ENCODE measurements around the gene FEZ2. TPM values are rescaled to one million over a fixed set of nuclear protein-coding genes. Genes with fewer than 3 reads are reported as not detected.

FEZ2 gene
- total RNA-seq, 2 experiments from 2014 or later: 9.1 to 12.2 TPM

DNA sequence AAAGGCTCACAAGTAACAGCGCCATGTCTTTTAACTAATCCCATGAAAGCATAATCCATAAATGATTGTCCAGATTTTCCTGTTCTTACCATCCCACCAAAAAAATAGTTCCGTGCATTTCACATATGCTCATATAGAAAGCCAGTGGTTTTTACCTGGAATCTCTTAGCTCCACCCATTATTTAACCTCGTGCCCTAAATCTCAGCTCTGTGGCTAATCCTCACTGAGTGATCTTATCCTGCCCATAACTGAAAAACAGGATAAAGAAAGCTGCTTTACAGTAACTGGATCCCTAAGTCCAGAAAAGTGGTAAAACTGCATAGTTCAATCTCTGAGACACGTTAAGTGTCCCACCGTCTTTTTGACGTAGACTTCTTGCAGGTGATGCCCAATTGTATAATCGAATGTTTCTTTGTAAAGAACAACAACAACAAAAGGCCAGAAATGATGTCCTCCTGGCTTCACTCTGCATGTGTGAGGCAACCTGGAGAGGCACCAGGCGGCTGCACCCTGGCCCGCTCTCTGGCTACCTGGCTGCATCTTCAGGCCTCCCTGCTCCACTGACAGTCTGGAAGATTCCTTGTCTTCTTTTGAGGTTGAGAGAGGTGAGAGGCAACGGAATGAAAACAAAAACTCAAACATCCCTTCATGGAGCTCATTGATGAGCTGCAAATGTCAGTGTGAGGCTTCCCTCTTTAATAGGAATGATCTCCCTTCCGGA lies 38.6 kb downstream of the FEZ2 start:
- Mint-ChIP-seq H3K27me3 (no peaks in the 10 kb centered on the region), H3K9me3 (ENCODE audit: low read depth) (no peaks in the 10 kb centered on the region), H3K4me1 (peaks cover 9% of the 10 kb centered on the region), H3K4me3 (no peak overlapping the region), H3K27ac (no peak overlapping the region), H3K36me3 (ENCODE audit: low read depth) (peaks cover 21% of the 10 kb centered on the region)
- no peak for ATAC-seq
- ChIA-PET POLR2A (no interaction called here), CTCF (interaction anchor here (0.5 to 3.0 kb wide), 2 partner anchors 13 to 1079 kb away, joined by 3 to 7 read pairs; no protein-coding TSS in a partner anchor)
- intact Hi-C loops (cut with DNase I, micrococcal nuclease): no loop called here
- DNase-seq: no peak

DNA sequence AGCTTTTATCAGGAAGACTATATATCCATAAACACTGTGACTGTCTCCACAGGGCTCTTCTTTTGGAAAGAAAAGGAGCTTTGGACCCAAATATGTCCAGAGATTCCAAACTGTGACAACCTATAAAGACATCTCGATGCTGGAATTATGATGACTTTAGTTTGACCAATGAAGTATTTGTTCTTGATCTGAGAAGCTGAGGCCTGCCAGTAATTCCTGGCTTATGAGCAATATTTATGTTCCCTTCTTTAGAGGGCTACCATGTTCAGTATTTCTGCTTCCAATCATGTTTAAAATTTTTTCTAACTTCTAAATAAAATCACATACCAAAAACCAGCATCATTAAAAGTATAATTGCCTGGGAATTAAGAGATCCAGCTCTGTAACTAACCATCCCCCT lies 41.1 kb downstream of the FEZ2 start:
- ChIA-PET CTCF (interaction anchor here (3.0 kb wide), 1 partner anchor 11 kb away, joined by 7 read pairs; no protein-coding TSS in a partner anchor), POLR2A (no interaction called here)
- H3K36me3 Mint-ChIP-seq (ENCODE audit: low read depth): peaks cover 22% of the 10 kb centered on the region
- H3K27me3 Mint-ChIP-seq: no peaks in the 10 kb centered on the region
- H3K9me3 Mint-ChIP-seq (ENCODE audit: low read depth): no peaks in the 10 kb centered on the region
- ATAC-seq: no peak
- DNase-seq: no peak
- H3K27ac Mint-ChIP-seq: no peak overlapping the region
- intact Hi-C loops (cut with DNase I, micrococcal nuclease): no loop called here
- peaks cover 4% of the 10 kb centered on the region for H3K4me1 Mint-ChIP-seq
- H3K4me3 Mint-ChIP-seq: no peak overlapping the region

DNA sequence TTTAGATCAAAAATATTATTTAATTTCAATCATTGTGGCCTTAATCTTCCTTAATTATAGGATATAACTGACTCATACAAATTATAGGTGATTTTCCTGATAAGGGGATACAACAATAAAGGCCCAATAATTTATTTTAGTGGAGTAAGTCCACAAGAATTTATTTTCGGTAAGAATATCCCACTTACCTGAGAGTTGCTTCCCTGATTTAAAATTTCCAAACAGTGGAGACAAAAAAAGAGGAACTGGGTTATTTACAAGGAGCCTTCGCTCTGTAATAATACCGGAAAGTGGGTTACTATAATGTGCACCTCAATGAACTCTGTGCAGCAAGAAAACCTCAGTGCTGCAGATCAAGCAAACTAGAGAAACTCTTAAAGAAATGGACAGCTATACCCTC lies 42.2 kb downstream of the FEZ2 start:
- ChIA-PET POLR2A (no interaction called here), CTCF (interaction anchor here (0.6 kb wide), 1 partner anchor 698 kb away, joined by 3 read pairs; no protein-coding TSS in a partner anchor)
- H3K27me3 Mint-ChIP-seq: no peaks in the 10 kb centered on the region
- DNase-seq: no peak
- intact Hi-C loops (cut with DNase I, micrococcal nuclease): no loop called here
- no peaks in the 10 kb centered on the region for H3K4me1 Mint-ChIP-seq
- H3K9me3 Mint-ChIP-seq (ENCODE audit: low read depth): no peaks in the 10 kb centered on the region
- no peak for ATAC-seq
- no peak overlapping the region for H3K27ac Mint-ChIP-seq
- peaks cover 25% of the 10 kb centered on the region for H3K36me3 Mint-ChIP-seq (ENCODE audit: low read depth)
- H3K4me3 Mint-ChIP-seq: no peak overlapping the region

DNA sequence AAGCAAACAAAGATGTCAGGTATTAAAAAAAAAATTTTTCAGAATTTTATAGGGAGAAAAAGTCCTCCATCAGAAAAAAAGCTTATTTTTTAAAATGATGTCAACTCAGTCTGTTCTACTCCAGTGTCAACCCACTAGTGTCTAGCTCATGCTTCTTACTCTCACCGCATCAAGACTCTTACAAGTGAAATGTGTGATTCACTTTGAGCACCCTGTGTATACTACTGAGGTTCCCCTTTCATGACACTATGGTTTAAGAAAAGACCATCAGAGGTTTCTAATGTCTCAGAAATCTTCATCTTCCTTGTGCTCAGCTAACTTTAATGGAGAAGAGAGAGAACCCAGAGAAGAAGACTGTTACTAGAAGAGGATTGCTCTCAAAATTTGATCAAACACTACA lies 43.4 kb downstream of the FEZ2 start:
- DNase-seq (no peak), ATAC-seq (no peak)
- Mint-ChIP-seq H3K27ac (no peak overlapping the region), H3K4me1 (peaks cover 4% of the 10 kb centered on the region), H3K27me3 (no peaks in the 10 kb centered on the region), H3K36me3 (ENCODE audit: low read depth) (peaks cover 25% of the 10 kb centered on the region), H3K4me3 (no peak overlapping the region), H3K9me3 (ENCODE audit: low read depth) (no peaks in the 10 kb centered on the region)
- ChIA-PET POLR2A (no interaction called here), CTCF (interaction anchor here (0.9 kb wide), 1 partner anchor 11 kb away, joined by 3 read pairs; no protein-coding TSS in a partner anchor)
- intact Hi-C loops (cut with DNase I, micrococcal nuclease): no loop called here

DNA sequence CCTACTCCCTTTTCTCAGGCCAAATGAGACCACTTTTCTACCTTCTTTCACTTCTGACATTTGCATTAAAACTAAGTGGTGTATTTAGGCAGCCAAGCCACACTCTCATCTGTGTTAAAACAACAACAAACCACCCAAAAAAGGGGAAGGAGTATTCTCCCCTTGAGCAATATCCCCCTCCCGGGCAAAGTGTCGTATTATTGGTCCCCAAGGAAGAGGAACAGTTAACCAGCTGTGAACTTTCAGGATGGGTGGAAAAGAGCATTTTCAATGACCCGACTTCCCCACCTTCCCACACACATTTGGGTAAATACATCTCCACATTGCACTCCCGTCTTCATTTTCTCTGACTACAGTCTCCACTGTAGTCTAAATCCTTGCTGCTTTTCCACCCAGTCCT lies 44.3 kb downstream of the FEZ2 start:
- Mint-ChIP-seq H3K36me3 (ENCODE audit: low read depth) (peaks cover 29% of the 10 kb centered on the region), H3K4me1 (peaks cover 12% of the 10 kb centered on the region), H3K27me3 (no peaks in the 10 kb centered on the region), H3K27ac (no peak overlapping the region), H3K9me3 (ENCODE audit: low read depth) (no peaks in the 10 kb centered on the region), H3K4me3 (no peak overlapping the region)
- ChIA-PET CTCF (interaction anchor here (0.7 kb wide), 1 partner anchor 551 kb away, joined by 3 read pairs; no protein-coding TSS in a partner anchor), POLR2A (no interaction called here)
- DNase-seq: no peak
- no peak for ATAC-seq
- intact Hi-C loops (cut with DNase I, micrococcal nuclease): no loop called here

DNA sequence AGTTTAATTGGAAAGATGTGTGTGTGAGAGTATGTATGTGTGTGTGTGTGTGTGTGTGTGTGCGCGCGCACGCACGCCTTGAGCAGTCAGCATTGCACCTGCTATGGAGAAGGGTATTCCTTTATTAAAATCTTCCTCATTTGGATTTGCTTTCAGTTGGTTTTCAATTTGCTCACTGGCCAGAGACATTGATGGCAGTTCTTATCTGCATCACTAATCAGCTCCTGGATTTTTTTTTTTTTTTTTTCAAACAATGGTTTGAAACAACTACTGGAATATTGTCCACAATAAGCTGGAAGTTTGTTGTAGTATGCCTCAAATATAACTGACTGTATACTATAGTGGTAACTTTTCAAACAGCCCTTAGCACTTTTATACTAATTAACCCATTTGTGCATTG lies 48.0 kb downstream of the FEZ2 start:
- no peak overlapping the region for H3K4me3 Mint-ChIP-seq

DNA sequence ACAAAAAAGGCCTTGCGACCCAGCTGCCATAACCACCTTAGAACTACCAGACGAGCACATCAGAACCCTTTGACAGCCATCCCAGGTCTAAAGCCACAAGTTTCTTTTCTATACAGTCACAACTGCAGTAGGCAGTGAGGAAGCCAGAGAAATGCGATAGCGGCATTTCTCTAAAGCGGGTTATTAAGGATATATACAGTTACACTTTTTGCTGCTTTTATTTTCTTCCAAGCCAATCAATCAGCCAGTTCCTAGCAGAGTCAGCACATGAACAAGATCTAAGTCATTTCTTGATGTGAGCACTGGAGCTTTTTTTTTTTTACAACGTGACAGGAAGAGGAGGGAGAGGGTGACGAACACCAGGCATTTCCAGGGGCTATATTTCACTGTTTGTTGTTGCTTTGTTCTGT lies 48.8 kb downstream of the FEZ2 start:
- Mint-ChIP-seq H3K27me3 (no peaks in the 10 kb centered on the region), H3K4me1 (peaks cover 13% of the 10 kb centered on the region), H3K36me3 (ENCODE audit: low read depth) (peaks cover 34% of the 10 kb centered on the region), H3K4me3 (no peak overlapping the region), H3K9me3 (ENCODE audit: low read depth) (no peaks in the 10 kb centered on the region), H3K27ac (peak overlapping the region; percentile 61)
- peak; percentile 86 for ATAC-seq
- POLR2A ChIA-PET: interaction anchor here (0.6 kb wide), 1 partner anchor 116 kb away, joined by 5 read pairs; no protein-coding TSS in a partner anchor
- intact Hi-C loops (cut with DNase I, micrococcal nuclease): no loop called here
- CTCF ChIA-PET: interaction anchor here (0.6 kb wide), 1 partner anchor 117 kb away, joined by 3 read pairs; no protein-coding TSS in a partner anchor
- no peak for DNase-seq

More for the DNA sequence above, 48.0 kb downstream of the FEZ2 start:
- CTCF ChIA-PET: interaction anchor here (0.7 to 3.0 kb wide), 2 partner anchors 14 to 78 kb away, joined by 3 to 9 read pairs; no protein-coding TSS in a partner anchor
- ATAC-seq (no peak), DNase-seq (no peak)
- POLR2A ChIA-PET: no interaction called here
- Mint-ChIP-seq H3K27me3 (no peaks in the 10 kb centered on the region), H3K27ac (no peak overlapping the region), H3K4me1 (peaks cover 13% of the 10 kb centered on the region), H3K9me3 (ENCODE audit: low read depth) (no peaks in the 10 kb centered on the region), H3K36me3 (ENCODE audit: low read depth) (peaks cover 36% of the 10 kb centered on the region)
- intact Hi-C loops (cut with DNase I, micrococcal nuclease): no loop called here

DNA sequence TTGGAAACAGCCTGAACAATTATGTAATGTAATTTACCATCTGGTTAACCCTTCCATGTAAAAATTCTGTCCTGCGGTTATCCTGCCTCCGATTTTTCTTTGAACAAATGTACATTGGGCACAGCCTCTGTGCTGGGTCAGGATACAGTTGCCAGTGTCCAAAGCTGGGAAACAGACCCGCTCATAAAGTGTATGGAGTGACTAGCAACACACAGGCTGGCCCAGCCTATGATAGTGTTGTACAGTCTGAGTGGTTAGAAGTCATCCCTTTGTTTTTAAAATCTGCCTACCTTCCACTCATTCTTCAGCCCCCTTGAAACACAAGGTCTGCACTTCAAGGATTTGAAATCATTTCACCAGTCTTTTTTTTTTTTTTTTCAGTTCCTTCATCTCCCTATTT lies 50.1 kb downstream of the FEZ2 start:
- intact Hi-C loops (cut with DNase I, micrococcal nuclease): no loop called here
- ATAC-seq (no peak), DNase-seq (no peak)
- ChIA-PET POLR2A (no interaction called here), CTCF (no interaction called here)
- no peak overlapping the region for H3K4me3 Mint-ChIP-seq
- no peaks in the 10 kb centered on the region for H3K9me3 Mint-ChIP-seq (ENCODE audit: low read depth)
- H3K27ac Mint-ChIP-seq: no peak overlapping the region
- peaks cover 13% of the 10 kb centered on the region for H3K4me1 Mint-ChIP-seq
- no peaks in the 10 kb centered on the region for H3K27me3 Mint-ChIP-seq
- H3K36me3 Mint-ChIP-seq (ENCODE audit: low read depth): peaks cover 30% of the 10 kb centered on the region

DNA sequence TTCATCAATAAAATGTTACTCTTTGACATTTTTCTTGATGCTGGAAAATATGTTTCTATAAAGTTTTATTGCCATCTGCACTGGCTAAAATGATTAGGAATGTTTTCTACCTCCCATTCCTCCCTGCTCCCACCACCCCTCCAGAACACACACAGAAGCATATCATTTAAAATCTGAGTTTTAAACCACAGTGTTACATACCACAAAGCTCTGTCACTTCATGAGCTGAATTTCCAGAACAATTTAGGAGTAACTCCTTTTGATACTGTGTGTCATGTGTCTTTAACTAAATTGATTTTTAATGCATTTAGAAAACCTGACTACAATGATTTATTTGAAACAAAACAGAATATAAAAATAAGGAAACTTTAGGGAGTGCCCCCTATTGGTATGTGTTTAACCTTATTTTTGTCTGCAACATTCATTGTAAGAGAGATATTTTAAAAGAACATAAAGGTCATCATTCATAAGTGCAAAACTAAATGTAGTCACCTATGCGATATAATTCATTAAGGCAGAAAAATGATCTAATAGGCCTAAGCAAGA lies 52.0 kb downstream of the FEZ2 start:
- DNase-seq: no peak
- POLR2A ChIA-PET: no interaction called here
- intact Hi-C loops (cut with DNase I, micrococcal nuclease): no loop called here
- CTCF ChIA-PET: interaction anchor here (0.8 to 2.1 kb wide), 2 partner anchors 12 to 52 kb away, joined by 3 to 7 read pairs; no protein-coding TSS in a partner anchor
- Mint-ChIP-seq H3K36me3 (ENCODE audit: low read depth) (peaks cover 22% of the 10 kb centered on the region), H3K27ac (no peak overlapping the region), H3K4me3 (no peak overlapping the region), H3K27me3 (no peaks in the 10 kb centered on the region), H3K4me1 (peaks cover 13% of the 10 kb centered on the region), H3K9me3 (ENCODE audit: low read depth) (no peaks in the 10 kb centered on the region)
- no peak for ATAC-seq

DNA sequence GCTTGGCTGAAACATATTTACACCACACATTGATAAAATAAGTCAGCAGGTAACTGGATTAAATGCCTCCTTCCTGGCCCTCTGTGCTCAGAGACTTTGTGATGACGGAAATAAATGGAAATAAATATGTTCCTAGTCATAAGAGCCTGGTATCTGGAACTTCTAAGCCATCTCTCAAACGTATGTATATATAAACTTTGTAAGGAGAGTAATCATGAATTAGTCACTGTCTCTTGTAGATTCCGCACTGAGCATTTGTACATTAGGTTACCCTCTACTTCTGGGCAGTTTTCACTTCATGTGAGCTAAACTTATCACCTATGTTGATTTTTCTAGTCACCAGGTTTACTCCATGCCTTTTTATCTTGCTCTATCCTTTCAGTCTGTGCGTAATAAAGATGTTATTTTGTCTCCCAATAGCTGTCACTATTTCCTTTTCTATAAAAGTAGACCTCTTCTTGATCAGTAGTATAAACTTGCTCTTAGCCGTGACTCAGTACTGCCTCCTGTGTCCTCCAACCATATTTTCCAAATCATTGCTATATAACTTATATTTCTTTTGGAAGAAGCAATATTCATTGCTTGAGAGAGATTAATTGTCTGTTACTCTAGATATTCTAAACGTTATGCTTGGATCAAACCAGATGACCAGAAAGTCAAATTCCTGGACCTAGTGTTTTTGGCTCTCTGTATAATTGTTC lies 53.2 kb downstream of the FEZ2 start:
- Mint-ChIP-seq H3K4me1 (peaks cover 9% of the 10 kb centered on the region), H3K4me3 (no peak overlapping the region), H3K9me3 (ENCODE audit: low read depth) (no peaks in the 10 kb centered on the region), H3K27me3 (no peaks in the 10 kb centered on the region), H3K27ac (no peak overlapping the region), H3K36me3 (ENCODE audit: low read depth) (peaks cover 19% of the 10 kb centered on the region)
- POLR2A ChIA-PET: no interaction called here
- CTCF ChIA-PET: interaction anchor here (0.6 to 2.1 kb wide), 3 partner anchors 13 to 198 kb away, joined by 3 to 7 read pairs (median 3); no protein-coding TSS in a partner anchor
- no peak for ATAC-seq
- no peak for DNase-seq
- intact Hi-C loops (cut with DNase I, micrococcal nuclease): no loop called here

DNA sequence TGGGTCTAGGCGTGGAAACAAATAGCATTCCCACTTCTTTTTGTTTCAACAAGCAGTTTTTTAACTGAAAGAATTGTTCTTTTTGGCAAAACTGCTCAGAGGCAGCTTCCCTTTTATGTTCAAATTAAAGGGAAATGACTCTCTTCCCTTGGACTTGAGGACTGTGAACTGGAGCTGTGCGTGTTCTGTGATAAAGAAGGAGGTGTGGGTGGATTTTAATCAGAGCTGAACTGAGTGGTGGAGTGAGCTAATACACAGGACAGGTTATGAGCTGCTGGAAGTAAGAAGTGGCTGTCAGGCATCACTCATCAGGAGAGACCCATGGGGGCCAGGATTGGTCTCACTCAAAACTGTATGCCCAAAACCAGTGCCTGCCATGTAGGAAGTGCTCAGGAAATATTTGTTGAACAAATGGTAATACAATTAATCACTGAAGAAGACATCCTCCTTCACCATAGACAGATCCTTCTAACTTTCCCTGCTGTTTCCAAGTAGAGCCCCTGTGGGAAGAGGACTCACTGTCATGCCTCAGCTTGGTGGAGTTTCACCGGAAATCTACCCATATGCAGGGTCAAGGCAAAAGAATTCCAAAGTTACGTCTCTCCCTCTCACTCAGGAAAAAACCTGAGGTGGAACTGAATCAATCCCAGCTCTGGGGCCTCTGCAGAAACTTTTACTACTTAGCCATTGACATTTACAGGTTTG lies 55.9 kb downstream of the FEZ2 start:
- no peak overlapping the region for H3K4me3 Mint-ChIP-seq
- no peak for DNase-seq
- intact Hi-C loops (cut with DNase I, micrococcal nuclease): no loop called here
- ATAC-seq: no peak
- no peaks in the 10 kb centered on the region for H3K36me3 Mint-ChIP-seq (ENCODE audit: low read depth)
- no peaks in the 10 kb centered on the region for H3K9me3 Mint-ChIP-seq (ENCODE audit: low read depth)
- H3K27ac Mint-ChIP-seq: no peak overlapping the region
- no peaks in the 10 kb centered on the region for H3K27me3 Mint-ChIP-seq
- no peaks in the 10 kb centered on the region for H3K4me1 Mint-ChIP-seq
- ChIA-PET CTCF (no interaction called here), POLR2A (no interaction called here)
